Measurements from ENCODE around the gene BTG1.

The BTG1 gene

DNA sequence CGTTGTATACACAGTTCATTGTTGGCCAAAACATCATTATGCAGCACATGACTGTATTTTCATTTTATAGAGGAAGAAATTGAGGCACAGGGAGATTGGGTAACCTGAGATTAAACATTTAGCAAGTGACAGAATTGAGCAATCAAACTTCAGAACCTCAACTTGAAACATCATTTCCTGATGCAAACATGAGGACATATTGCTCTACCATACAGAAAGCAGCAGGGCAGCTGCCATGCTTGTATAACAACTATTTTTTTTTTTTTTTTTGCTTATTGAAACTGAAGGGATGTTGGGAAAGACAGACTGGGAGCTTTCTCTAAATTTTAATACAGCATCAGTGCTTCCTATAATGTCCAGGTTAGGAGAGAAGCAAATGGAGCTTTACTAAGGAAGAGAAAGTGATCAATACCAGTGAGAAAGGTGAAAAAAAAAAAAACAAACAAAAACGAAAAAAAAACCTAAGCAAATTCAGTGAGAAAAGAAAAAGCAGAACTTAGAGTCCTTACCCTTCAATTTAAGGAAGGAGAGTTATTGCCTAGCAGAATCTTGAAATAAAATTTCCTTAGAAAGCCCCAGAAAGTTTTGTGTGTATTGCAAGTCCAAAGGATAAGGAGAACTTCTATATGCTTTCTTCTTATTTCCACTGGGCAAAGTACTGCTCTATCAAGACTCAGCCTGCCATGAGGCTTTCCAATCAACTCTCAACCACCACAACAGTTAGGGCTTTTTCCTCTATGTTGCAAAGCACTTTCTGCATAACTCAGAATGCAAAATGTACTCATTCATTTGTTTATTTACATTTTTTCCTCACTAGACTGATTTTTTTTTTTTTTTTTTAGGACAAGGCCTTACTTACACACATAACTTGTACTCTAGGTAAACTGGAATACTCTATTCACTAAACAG is 21.6 kb downstream of the BTG1 start:
- Histone ChIP-seq H3K27ac (no peak overlapping the region), H3K4me3 (no peak overlapping the region)
- TF ChIP-seq, protein P1, sequence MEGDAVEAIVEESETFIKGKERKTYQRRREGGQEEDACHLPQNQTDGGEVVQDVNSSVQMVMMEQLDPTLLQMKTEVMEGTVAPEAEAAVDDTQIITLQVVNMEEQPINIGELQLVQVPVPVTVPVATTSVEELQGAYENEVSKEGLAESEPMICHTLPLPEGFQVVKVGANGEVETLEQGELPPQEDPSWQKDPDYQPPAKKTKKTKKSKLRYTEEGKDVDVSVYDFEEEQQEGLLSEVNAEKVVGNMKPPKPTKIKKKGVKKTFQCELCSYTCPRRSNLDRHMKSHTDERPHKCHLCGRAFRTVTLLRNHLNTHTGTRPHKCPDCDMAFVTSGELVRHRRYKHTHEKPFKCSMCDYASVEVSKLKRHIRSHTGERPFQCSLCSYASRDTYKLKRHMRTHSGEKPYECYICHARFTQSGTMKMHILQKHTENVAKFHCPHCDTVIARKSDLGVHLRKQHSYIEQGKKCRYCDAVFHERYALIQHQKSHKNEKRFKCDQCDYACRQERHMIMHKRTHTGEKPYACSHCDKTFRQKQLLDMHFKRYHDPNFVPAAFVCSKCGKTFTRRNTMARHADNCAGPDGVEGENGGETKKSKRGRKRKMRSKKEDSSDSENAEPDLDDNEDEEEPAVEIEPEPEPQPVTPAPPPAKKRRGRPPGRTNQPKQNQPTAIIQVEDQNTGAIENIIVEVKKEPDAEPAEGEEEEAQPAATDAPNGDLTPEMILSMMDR (IDR thresholded peaks at IDR 0.05) = no peak
- no peak for DNase-seq (ENCODE audit: low spot score)

DNA sequence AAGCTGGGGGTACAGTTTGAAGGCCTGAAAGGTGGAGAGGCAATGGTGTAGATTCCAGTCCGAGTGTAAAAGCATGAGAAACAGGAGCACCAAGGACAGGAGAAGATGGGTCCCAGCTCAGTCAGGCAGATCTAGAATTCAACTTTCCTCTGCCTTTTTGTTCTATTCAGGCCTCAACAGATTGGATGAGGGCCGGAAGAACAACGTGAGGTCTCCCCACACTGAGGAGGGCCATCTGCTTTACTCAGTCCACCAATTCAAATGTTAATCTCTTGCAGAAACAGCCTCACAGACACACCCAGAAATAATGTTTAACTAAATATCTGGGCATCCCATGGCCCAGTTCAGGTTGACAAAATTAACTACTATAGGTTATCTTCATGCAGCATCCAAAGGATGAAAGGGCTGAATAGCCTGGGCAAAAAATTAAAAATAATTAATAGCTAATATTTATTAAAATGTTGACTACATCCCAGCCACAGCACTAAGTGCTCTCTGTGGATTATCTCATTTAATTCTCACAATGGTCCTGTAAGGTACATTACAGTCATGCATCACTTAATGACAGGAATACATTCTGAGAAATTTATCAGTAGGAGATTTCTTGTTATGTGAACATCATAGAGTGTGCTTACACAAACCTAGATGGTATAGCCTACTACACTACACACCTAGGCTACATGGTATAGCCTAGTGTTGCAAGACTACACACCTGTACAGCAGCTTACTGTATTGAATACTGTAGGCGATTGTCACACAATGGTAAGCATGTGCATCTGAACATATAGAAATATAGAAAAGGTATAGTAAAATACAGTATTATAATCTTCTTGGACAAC is 22.5 kb downstream of the BTG1 start:
- TF ChIP-seq, protein P1 (IDR thresholded peaks at IDR 0.05) = no peak
- DNase-seq (ENCODE audit: low spot score) = no peak
- no peak overlapping the region for H3K27ac ChIP-seq
- no peak overlapping the region for H3K4me3 ChIP-seq

DNA sequence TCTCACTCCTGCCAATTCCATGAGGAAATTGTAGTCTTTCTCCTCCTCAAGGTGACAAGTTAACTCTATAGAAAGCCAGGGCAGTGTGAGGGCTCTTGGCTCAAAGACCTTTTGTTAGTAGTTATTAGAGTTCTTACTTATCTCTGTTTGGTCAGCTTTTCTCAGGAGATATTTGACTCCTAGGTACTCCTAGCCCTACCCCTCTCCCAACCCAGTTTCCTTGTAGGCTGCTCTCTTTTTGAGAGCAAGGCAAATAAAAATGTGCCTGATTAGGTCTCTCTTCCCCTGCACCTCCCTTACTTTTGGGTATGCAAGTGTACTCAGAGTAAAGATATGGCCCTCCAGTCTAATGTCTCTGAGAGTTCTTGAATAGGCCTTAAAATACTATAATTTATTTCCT is 23.8 kb downstream of the BTG1 start:
- no peak for DNase-seq (ENCODE audit: low spot score)
- TF ChIP-seq, protein P1 (IDR thresholded peaks at IDR 0.05) = no peak
- H3K4me3 ChIP-seq = no peak overlapping the region
- no peak overlapping the region for H3K27ac ChIP-seq

DNA sequence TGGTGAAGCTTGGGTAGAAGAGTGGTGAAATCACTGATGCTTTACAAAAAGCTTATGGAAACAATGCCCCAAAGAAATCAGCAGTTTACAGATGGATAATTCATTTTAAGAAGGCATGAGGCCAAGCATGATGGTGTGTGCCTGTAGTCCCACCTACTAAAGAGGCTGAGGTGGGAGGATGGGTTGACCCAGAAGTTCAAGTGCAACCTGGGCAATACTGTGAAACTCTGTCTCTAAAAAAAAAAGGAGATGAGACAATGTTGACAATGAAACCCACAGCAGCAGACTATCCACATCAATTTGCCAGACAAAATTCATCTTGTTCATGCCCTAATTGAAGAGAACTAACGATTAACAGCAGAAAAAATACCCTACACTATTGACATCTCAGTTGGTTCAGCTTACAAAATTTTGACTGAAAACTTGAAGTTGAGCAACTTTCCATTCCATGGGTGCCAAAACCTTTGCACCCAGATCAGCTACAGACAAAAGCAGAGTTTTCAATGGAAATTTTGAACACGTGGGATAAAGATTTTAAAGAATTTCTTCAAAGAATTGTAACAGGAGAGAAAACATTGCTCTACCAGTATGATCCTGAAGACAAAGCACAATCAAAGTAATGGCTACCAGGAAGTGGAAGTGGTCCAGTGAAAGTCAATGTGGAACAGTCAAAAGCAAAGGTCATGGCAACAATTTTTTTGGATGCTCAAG is 26.7 kb downstream of the BTG1 start:
- H3K4me3 ChIP-seq = no peak overlapping the region
- H3K27ac ChIP-seq = no peak overlapping the region
- no peak for DNase-seq (ENCODE audit: low spot score)
- TF ChIP-seq, protein P1 (IDR thresholded peaks at IDR 0.05) = no peak

DNA sequence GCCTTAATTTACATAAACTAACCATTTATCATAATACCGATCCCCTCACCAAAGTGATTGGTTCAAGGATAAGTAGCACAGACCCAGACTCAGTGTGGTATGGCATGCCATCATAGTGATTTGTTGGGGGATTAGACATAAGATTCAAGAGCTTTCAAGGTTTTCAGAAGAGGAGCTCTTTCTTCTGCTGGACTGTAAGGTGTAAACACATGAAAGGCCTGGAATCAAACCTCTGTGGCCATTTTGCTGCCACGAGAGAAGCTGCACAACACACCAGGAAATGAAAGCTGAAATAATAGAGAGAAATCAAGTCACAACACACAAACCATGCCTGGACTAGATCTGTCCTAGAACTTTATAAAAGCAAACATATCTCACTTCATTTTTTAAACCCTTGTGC is 30.8 kb downstream of the BTG1 start:
- DNase-seq (ENCODE audit: low spot score) = no peak
- TF ChIP-seq, protein P1 (IDR thresholded peaks at IDR 0.05) = no peak
- Histone ChIP-seq H3K4me3 (no peak overlapping the region), H3K27ac (no peak overlapping the region)

DNA sequence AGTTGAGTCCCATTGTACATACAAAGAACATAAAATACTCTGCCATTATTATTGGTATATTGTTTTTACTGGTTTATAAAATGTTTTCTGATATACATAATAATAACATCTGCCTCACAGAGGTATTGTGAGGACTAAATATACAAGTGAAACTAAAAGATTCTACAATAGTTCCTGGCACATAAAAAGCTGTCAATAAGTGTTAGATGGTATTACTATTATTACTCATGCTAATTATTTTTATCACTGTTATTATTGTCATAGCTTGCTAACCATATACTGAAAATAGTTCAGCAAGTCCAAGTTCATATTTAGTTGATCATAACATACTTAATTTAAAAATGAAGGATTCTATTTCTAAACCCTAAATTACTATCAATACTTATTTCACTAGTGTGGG is 34.4 kb downstream of the BTG1 start:
- DNase-seq (ENCODE audit: low spot score) = no peak
- TF ChIP-seq, protein P1 (IDR thresholded peaks at IDR 0.05) = no peak
- Histone ChIP-seq H3K27ac (no peak overlapping the region), H3K4me3 (no peak overlapping the region)

Data from coronary artery (tissue), 2 donors.